IMR-90 (cell line): Measurements from ENCODE around the gene NFATC3. TPM values are rescaled to one million over a fixed set of nuclear protein-coding genes. Genes with fewer than 3 reads are reported as not detected.

ENCODE experiments used
- ATAC-seq: fragments of 200-7000 bp; cut with Tn5 transposase; 2 replicates; pipeline ENCODE4 v1.9.1; 2020; ENCODE audit warnings: low read depth, mild to moderate bottlenecking, moderate library complexity
- BruUV-seq: library from RNA; stranded (reverse); fragments of 400-500 nt; replicated peaks from 2 replicates; lab custom pipeline; 2021; lab: Mats Ljungman, UMichigan
- CTCF ChIA-PET: fragments of 300-600 bp; formaldehyde crosslinking; extraction: SDS; loops from one replicate; lab custom pipeline; 2021; ENCODE audit warnings: antibody characterized with exemption; lab: Yijun Ruan, JAX
- POLR2A ChIA-PET: fragments of 300-600 bp; sonication (Branson Sonifier 250); formaldehyde crosslinking; loops from one replicate; lab custom pipeline; 2022; ENCODE audit warnings: antibody characterized with exemption; ENCODE audit not compliant: unreplicated experiment; lab: Charles Lee
- DNase-seq: peaks from one replicate; pipeline ENCODE4 v3.0.0; 2013
- H2AFZ ChIP-seq: replicated peaks from 2 replicates; pipeline ENCODE3; 2013; ENCODE audit warnings: low read length, mild to moderate bottlenecking; ENCODE audit not compliant: poor library complexity
- H2AK5ac ChIP-seq: 2 replicates; pipeline ENCODE4 v1.6.1; 2013; ENCODE audit warnings: low read depth, low read length, inconsistent platforms
- H2AK9ac ChIP-seq: replicated peaks from 2 replicates; pipeline ENCODE3; 2013; ENCODE audit warnings: mild to moderate bottlenecking, low read depth, low read length, moderate library complexity; ENCODE audit not compliant: poor library complexity
- H2BK120ac ChIP-seq: 2 replicates; pipeline ENCODE4 v1.6.1; 2013; ENCODE audit warnings: low read depth, low read length, inconsistent platforms
- H2BK15ac ChIP-seq: 3 replicates; pipeline ENCODE4 v1.6.1; 2013; ENCODE audit warnings: low read depth, low read length, inconsistent platforms
- H2BK20ac ChIP-seq: 2 replicates; pipeline ENCODE4 v1.6.1; 2013; ENCODE audit warnings: low read depth, mild to moderate bottlenecking, inconsistent platforms, low read length, moderate library complexity
- H2BK5ac ChIP-seq: 2 replicates; pipeline ENCODE4 v1.6.1; 2013; ENCODE audit warnings: mild to moderate bottlenecking, low read depth, low read length, inconsistent platforms; ENCODE audit not compliant: poor library complexity, severe bottlenecking
- H3K14ac ChIP-seq: replicated peaks from 2 replicates; pipeline ENCODE4 v1.6.1; 2013; ENCODE audit warnings: low read depth, low read length, inconsistent platforms
- H3K18ac ChIP-seq: 2 replicates; pipeline ENCODE4 v1.6.1; 2013; ENCODE audit warnings: low read depth, low read length, control low read depth
- H3K23ac ChIP-seq: 2 replicates; pipeline ENCODE4 v1.6.1; 2013; ENCODE audit warnings: low read depth, low read length, inconsistent platforms
- H3K27ac ChIP-seq: 2 replicates; pipeline ENCODE4 v1.5.1; 2013; ENCODE audit warnings: mild to moderate bottlenecking, control low read depth, low read length; ENCODE audit not compliant: insufficient read depth
- H3K27me3 ChIP-seq: 2 replicates; pipeline ENCODE4 v1.6.1; 2013; ENCODE audit warnings: low read length; ENCODE audit not compliant: control insufficient read depth, insufficient read depth
- H3K36me3 ChIP-seq: 2 replicates; pipeline ENCODE4 v1.6.1; 2013; ENCODE audit warnings: low read length, mixed read lengths; ENCODE audit not compliant: control insufficient read depth, insufficient read depth
- H3K4ac ChIP-seq: 2 replicates; pipeline ENCODE4 v1.6.1; 2013; ENCODE audit warnings: low read depth, low read length, inconsistent platforms
- H3K4me1 ChIP-seq: 2 replicates; pipeline ENCODE4 v1.6.1; 2013; ENCODE audit warnings: low read length, mixed read lengths; ENCODE audit not compliant: control insufficient read depth, insufficient read depth
- H3K4me2 ChIP-seq: 2 replicates; pipeline ENCODE4 v1.6.1; 2013; ENCODE audit warnings: low read depth, mild to moderate bottlenecking, control low read depth, low read length, moderate library complexity
- H3K4me3 ChIP-seq: 2 replicates; pipeline ENCODE4 v1.5.1; 2013; ENCODE audit warnings: low read depth, mild to moderate bottlenecking, control low read depth, low read length, moderate library complexity; ENCODE audit not compliant: insufficient read depth
- H3K56ac ChIP-seq: 2 replicates; pipeline ENCODE4 v1.6.1; 2013; ENCODE audit warnings: low read length, inconsistent platforms; ENCODE audit not compliant: insufficient read depth; ENCODE audit errors: extremely low read depth
- H3K79me1 ChIP-seq, 2 experiments: 2 replicates each; pipeline ENCODE4 v1.6.1; 2013; ENCODE audit warnings: low read length in 2 of 2, inconsistent platforms in 1 of 2, low read depth in 1 of 2
- H3K9ac ChIP-seq: 2 replicates; pipeline ENCODE4 v1.6.1; 2013; ENCODE audit warnings: low read depth, low read length, control low read depth
- H3K9me1 ChIP-seq: 2 replicates; pipeline ENCODE4 v1.6.1; 2013; ENCODE audit warnings: low read length, inconsistent platforms; ENCODE audit not compliant: insufficient read depth
- H3K9me3 ChIP-seq: 2 replicates; pipeline ENCODE4 v1.6.1; 2013; ENCODE audit warnings: low read length; ENCODE audit not compliant: control insufficient read depth, insufficient read depth
- H4K20me1 ChIP-seq: 2 replicates; pipeline ENCODE4 v1.6.1; 2013; ENCODE audit warnings: low read length, inconsistent platforms; ENCODE audit not compliant: insufficient read depth
- H4K5ac ChIP-seq: 2 replicates; pipeline ENCODE4 v1.6.1; 2013; ENCODE audit warnings: mild to moderate bottlenecking, low read depth, low read length, control low read depth
- H4K8ac ChIP-seq, 2 experiments: 2 replicates each; pipeline ENCODE4 v1.6.1; 2013; ENCODE audit warnings: low read depth in 2 of 2, low read length in 2 of 2, control low read depth in 1 of 2, inconsistent platforms in 1 of 2
- H4K91ac ChIP-seq: 2 replicates; pipeline ENCODE4 v1.6.1; 2013; ENCODE audit warnings: low read depth, low read length, inconsistent platforms; ENCODE audit not compliant: insufficient read depth
- BHLHE40 ChIP-seq: fragments of 150-350 bp; IDR thresholded peaks from 2 replicates; pipeline ENCODE4 v1.6.1; 2016; ENCODE audit warnings: mild to moderate bottlenecking, low read depth, low read length
- CEBPB ChIP-seq: IDR thresholded peaks from 2 replicates; pipeline ENCODE4 v1.6.1; 2012; ENCODE audit warnings: low read depth, low read length, improper control_type of control experiment
- CHD1 ChIP-seq: IDR thresholded peaks from 2 replicates; pipeline ENCODE4 v1.6.1; 2012; ENCODE audit warnings: low read depth, low read length, improper control_type of control experiment
- FOS ChIP-seq: fragments of 150-350 bp; IDR thresholded peaks from 2 replicates; pipeline ENCODE4 v1.6.1; 2016; ENCODE audit warnings: low read depth, low read length
- MAZ ChIP-seq: IDR thresholded peaks from 2 replicates; pipeline ENCODE4 v1.6.1; 2012; ENCODE audit warnings: low read depth, mild to moderate bottlenecking, low read length, improper control_type of control experiment, moderate library complexity, borderline replicate concordance
- MXI1 ChIP-seq: IDR thresholded peaks from 2 replicates; pipeline ENCODE4 v1.6.1; 2012; ENCODE audit warnings: low read depth, mild to moderate bottlenecking, low read length, moderate library complexity, borderline replicate concordance
- RAD21 ChIP-seq: IDR thresholded peaks from 2 replicates; pipeline ENCODE4 v1.6.1; 2012; ENCODE audit warnings: low read length, improper control_type of control experiment
- RCOR1 ChIP-seq: IDR thresholded peaks from 2 replicates; pipeline ENCODE4 v1.6.1; 2012; ENCODE audit warnings: mild to moderate bottlenecking, low read length, improper control_type of control experiment; ENCODE audit not compliant: insufficient replicate concordance
- WGBS, 2 experiments: methylation state at CpG; one replicate each; pipeline versions ENCODE4 v1.1.5 to v1.1.7; 2013; ENCODE audit warnings: missing lambda C conversion rate in 2 of 2; ENCODE audit not compliant: insufficient read length in 1 of 2; ENCODE audit errors: extremely low coverage in 2 of 2; 5-methylcytosine and 5-hydroxymethylcytosine counted together
- dilution Hi-C: fragments of 300-500 bp; cut with HindIII; formaldehyde crosslinking; loops from one replicate; pipeline ENCODE4 v1.14.3; 2018; ENCODE audit warnings: low sequenced_read_pairs; ENCODE audit not compliant: unreplicated experiment
- in situ Hi-C: fragments of 300-500 bp; cut with MboI; formaldehyde crosslinking; loops from 3 replicates; pipeline ENCODE4 v1.14.3; 2019; ENCODE audit warnings: low sequenced_read_pairs, inconsistent platforms, mixed read lengths
- intact Hi-C: fragments of 100-400 bp; cut with micrococcal nuclease; formaldehyde crosslinking; loops from 2 replicates; pipeline ENCODE4 v1.10.0; 2022
- polyA plus RNA-seq, 3 experiments: library from polyadenylated mRNA; depleted of rRNA; stranded (reverse); fragments of >200 nt; gene quantifications; 2 replicates each; pipeline ENCODE4 v1.2.3, GENCODE V29; 2012; ENCODE audit warnings: low replicate concordance in 1 of 3
- total RNA-seq: library from RNA; depleted of rRNA; stranded (reverse); fragments of >200 nt; gene quantifications from 2 replicates; pipeline ENCODE4 v1.2.3, GENCODE V29; 2012
- TF ChIP-seq, protein P1 (sequence below): fragments of 150-350 bp; IDR thresholded peaks from 2 replicates; pipeline ENCODE4 v1.6.1; 2017; ENCODE audit warnings: mild to moderate bottlenecking, antibody characterized with exemption, low read length, low read depth
- TF ChIP-seq, protein P2 (sequence below): conservative IDR thresholded peaks from 2 replicates; pipeline ENCODE4 v1.5.1; 2012; ENCODE audit warnings: mild to moderate bottlenecking, low read depth, low read length, improper control_type of control experiment
- TF ChIP-seq, protein P3 (sequence below): fragments of 150-350 bp; IDR thresholded peaks from 2 replicates; pipeline ENCODE4 v1.6.1; 2016; ENCODE audit warnings: low read depth, mild to moderate bottlenecking, low read length, moderate library complexity, borderline replicate concordance

The NFATC3 gene
- total and polyA plus RNA-seq, 2 of the 4 experiments (the other 2 are of a cell fraction), result 6.3 to 21.5 TPM

DNA sequence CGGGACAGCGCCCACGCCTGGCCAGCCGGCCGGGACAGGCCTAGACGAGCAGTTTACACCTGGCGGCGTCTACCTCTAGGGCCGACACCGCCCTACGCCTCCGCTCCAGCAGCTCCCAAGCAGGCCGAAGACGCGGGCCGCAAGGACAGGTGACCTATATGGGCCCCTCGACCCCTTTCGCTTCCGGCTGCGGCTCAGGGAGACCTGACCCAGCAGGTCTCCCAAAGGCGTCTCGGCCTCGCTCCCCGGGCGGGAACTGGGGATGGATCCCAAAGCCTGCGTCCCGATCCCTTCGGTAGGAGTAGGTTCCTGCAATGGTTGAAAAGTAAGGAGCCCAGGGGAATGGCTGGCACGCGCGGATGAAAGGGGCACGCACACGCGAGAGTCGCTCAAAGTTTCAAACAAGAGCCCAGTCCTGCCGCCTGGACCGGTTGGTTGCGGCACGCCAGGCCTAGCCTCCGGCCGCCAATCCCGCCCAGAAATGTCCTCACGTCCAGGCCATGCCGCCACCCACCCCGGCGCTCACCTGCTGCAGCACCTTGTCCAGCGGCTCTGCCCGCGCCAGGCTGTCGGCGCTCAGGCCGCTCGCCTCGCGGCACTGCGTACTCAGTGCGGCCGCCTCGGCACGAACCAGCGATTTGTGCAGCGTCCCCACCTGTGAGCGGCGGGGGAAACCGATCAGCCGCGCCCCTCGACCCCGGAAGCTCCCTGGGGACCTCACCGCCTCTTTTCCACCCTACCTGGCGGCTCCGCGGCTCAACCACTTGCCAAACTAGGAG is 150.1 kb downstream of the NFATC3 start:
- POLR2A ChIA-PET, result no interaction called here
- Histone ChIP-seq H3K79me1 (peaks cover 2 to 10% of the 10 kb centered on the region in 2 experiments; a peak in 2 of 4 replicates), H2BK120ac (no peak overlapping the region), H4K5ac (no peak overlapping the region), H3K9me3 (no peaks in the 10 kb centered on the region), H3K9ac (no peak overlapping the region), H3K27me3 (no peaks in the 10 kb centered on the region), H3K27ac (no peak overlapping the region), H3K4ac (no peak overlapping the region), H3K56ac (no peak overlapping the region), H2AK9ac (peak overlapping the region; percentile 65), H3K23ac (no peak overlapping the region), H3K4me3 (no peak overlapping the region), H2BK15ac (no peak overlapping the region), H4K8ac (no peak overlapping the region), H3K18ac (no peak overlapping the region), H4K20me1 (no peaks in the 10 kb centered on the region), H3K36me3 (no peaks in the 10 kb centered on the region; the same call in 1 of the 2 replicates), H2AFZ (peak overlapping the region; percentile 65), H3K4me2 (no peak overlapping the region), H2AK5ac (no peak overlapping the region), H3K4me1 (peaks cover 10% of the 10 kb centered on the region), H3K14ac (no peak overlapping the region), H4K91ac (no peak overlapping the region), H2BK20ac (no peak overlapping the region), H2BK5ac (no peak overlapping the region), H3K9me1 (peaks cover 8% of the 10 kb centered on the region)
- CTCF ChIA-PET, result no interaction called here
- ATAC-seq (no peak), DNase-seq (no peak)
- no TSS peak for BruUV-seq
- dilution Hi-C loops, result no loop called here
- intact Hi-C loops, result no loop called here
- 58% methylated on average over 25 of the region's 73 CpGs; no CpG with 5 or more reads in 1 of the 2 experiments for WGBS, 2 experiments
- in situ Hi-C loops, result no loop called here
- TF ChIP-seq RCOR1, result no peak
- TF ChIP-seq, protein P1, sequence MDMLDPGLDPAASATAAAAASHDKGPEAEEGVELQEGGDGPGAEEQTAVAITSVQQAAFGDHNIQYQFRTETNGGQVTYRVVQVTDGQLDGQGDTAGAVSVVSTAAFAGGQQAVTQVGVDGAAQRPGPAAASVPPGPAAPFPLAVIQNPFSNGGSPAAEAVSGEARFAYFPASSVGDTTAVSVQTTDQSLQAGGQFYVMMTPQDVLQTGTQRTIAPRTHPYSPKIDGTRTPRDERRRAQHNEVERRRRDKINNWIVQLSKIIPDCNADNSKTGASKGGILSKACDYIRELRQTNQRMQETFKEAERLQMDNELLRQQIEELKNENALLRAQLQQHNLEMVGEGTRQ, result no peak
- no peak for TF ChIP-seq MAZ
- no peak for TF ChIP-seq MXI1
- no peak for TF ChIP-seq RAD21
- TF ChIP-seq, protein P2, sequence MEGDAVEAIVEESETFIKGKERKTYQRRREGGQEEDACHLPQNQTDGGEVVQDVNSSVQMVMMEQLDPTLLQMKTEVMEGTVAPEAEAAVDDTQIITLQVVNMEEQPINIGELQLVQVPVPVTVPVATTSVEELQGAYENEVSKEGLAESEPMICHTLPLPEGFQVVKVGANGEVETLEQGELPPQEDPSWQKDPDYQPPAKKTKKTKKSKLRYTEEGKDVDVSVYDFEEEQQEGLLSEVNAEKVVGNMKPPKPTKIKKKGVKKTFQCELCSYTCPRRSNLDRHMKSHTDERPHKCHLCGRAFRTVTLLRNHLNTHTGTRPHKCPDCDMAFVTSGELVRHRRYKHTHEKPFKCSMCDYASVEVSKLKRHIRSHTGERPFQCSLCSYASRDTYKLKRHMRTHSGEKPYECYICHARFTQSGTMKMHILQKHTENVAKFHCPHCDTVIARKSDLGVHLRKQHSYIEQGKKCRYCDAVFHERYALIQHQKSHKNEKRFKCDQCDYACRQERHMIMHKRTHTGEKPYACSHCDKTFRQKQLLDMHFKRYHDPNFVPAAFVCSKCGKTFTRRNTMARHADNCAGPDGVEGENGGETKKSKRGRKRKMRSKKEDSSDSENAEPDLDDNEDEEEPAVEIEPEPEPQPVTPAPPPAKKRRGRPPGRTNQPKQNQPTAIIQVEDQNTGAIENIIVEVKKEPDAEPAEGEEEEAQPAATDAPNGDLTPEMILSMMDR, result no peak
- no peak for TF ChIP-seq CHD1
- TF ChIP-seq FOS, result no peak
- no peak for TF ChIP-seq BHLHE40
- TF ChIP-seq, protein P3, sequence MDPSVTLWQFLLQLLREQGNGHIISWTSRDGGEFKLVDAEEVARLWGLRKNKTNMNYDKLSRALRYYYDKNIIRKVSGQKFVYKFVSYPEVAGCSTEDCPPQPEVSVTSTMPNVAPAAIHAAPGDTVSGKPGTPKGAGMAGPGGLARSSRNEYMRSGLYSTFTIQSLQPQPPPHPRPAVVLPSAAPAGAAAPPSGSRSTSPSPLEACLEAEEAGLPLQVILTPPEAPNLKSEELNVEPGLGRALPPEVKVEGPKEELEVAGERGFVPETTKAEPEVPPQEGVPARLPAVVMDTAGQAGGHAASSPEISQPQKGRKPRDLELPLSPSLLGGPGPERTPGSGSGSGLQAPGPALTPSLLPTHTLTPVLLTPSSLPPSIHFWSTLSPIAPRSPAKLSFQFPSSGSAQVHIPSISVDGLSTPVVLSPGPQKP, result no peak
- TF ChIP-seq CEBPB, result no peak
